SJSA1 (cell line): ENCODE results near the gene COQ4. TPM values are rescaled to one million over a fixed set of nuclear protein-coding genes. Genes with fewer than 3 reads are reported as not detected.
"Not testable (repeated sequence)": the region's sequence is repeated elsewhere in the genome, so short reads cannot be mapped to it uniquely, and the experiment has no call there.

Experiments
- DNase-seq, 2 experiments: peaks; one replicate each; pipeline ENCODE4 v3.0.0-alpha.2; 2015 to 2020; ENCODE audit warnings: low spot score in 2 of 2, low read depth in 1 of 2
- H3K27ac ChIP-seq: fragments of 250-450 bp; sonication (Bioruptor Pico); 2 replicates; pipeline ENCODE4 v1.5.1; 2020; ENCODE audit warnings: mild to moderate bottlenecking, moderate library complexity
- H3K27me3 ChIP-seq: fragments of 250-450 bp; sonication (Bioruptor Pico); replicated peaks from 2 replicates; pipeline ENCODE4 v1.5.1; 2020; ENCODE audit warnings: mild to moderate bottlenecking, moderate library complexity
- H3K36me3 ChIP-seq: fragments of 250-450 bp; sonication (Bioruptor Pico); 2 replicates; pipeline ENCODE4 v1.5.1; 2020; ENCODE audit warnings: mild to moderate bottlenecking
- H3K4me1 ChIP-seq: fragments of 250-450 bp; sonication (Bioruptor Pico); replicated peaks from 2 replicates; pipeline ENCODE4 v1.6.1; 2021; ENCODE audit warnings: mild to moderate bottlenecking
- H3K4me3 ChIP-seq: fragments of 250-450 bp; sonication (Bioruptor Pico); 2 replicates; pipeline ENCODE4 v1.5.1; 2020; ENCODE audit warnings: mild to moderate bottlenecking
- H3K9me3 ChIP-seq: fragments of 250-450 bp; sonication (Bioruptor Pico); replicated peaks from 2 replicates; pipeline ENCODE4 v1.5.1; 2020; ENCODE audit warnings: mild to moderate bottlenecking
- total RNA-seq: library from RNA; depleted of rRNA; stranded (reverse); fragments of >200 nt; shearing (Covaris generic); gene quantifications from 2 replicates; pipeline ENCODE4 v1.2.3, GENCODE V29; 2014

Gene COQ4
- total RNA-seq, 1 experiment from 2014 or later = 36.6 TPM

DNA sequence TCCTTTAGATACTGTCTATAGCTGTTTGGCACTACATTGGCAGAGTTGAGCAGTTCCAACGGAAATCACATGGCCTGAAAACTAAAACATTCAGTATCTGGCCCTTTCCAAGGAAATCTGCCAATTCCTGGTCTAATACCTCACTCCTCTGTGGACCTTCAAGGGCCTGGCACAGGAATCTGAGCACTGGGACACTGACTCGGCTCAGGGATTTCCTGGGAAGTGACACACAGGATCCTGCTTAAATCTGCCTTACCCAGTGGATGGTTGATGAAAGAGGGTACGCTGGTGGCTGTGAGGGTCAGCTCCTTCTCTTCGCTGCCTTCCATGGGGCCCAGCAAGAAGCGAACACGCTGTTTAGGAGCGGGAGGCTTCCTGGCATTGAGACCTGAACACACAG is 1.3 kb upstream of the COQ4 start:
- Histone ChIP-seq H3K9me3 (no peaks in the 10 kb centered on the region), H3K4me1 (peaks cover 10% of the 10 kb centered on the region), H3K27me3 (no peaks in the 10 kb centered on the region), H3K4me3 (peak overlapping the region; percentile 80), H3K36me3 (peaks cover 40% of the 10 kb centered on the region), H3K27ac (no peak overlapping the region)
- no peak for DNase-seq

DNA sequence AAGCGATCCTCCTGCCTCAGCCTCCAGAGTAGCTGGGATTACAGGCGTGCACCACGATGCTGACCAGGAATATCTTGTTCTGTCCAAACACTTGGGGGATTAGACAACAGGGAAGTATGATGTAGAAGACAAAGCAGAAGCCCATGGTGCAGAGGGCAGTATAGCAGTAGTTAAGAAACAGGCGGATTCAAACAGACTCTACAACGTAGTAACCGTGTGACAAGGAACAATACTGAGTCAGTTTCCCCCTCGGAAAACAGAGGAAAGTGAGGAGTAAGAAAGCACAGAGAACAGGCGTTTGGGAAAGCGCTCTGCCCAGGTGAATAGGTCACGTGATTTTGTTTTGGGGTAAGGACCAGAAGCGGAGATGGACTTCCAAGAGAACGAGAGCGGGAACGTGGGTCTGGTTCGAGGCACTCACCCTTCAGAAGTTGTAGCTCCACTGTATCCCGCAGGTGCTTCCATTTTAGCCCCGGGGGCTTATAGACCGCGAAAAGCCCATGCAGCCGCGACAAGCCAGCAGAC is 698 bp upstream of the COQ4 start:
- H3K27me3 ChIP-seq = no peaks in the 10 kb centered on the region
- no peak for DNase-seq
- H3K27ac ChIP-seq = no peak overlapping the region
- peaks cover 35% of the 10 kb centered on the region for H3K36me3 ChIP-seq
- no peaks in the 10 kb centered on the region for H3K9me3 ChIP-seq
- H3K4me1 ChIP-seq = peaks cover 10% of the 10 kb centered on the region
- peak overlapping the region; percentile 80 for H3K4me3 ChIP-seq

DNA sequence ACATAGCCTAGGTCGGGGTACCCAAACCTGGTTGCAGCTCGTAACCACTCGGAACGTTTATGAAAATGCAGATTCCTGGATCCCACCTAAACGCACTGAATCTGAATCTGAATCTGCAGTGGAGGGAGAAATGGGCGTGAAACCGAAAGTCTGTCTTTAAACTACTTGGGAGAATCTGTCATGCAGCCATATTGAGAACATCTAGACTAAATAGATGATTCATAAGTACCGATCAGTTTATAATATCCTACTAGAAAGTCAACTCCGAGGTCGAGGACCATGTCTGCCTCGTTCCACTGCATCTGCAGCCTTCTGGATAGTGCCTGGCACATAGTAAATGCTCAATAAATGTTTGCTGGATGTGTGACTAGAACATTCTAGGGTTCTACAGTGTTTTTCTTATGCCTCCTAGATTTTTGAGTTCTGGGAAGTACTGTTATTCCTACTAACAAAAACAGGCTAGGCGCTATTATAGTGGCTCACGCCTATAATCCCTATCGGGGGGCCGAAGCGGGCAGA is 632 bp downstream of the COQ4 start:
- Histone ChIP-seq H3K4me3 (peak overlapping the region; percentile 80), H3K9me3 (no peaks in the 10 kb centered on the region), H3K27me3 (no peaks in the 10 kb centered on the region), H3K4me1 (peaks cover 10% of the 10 kb centered on the region), H3K36me3 (peaks cover 23% of the 10 kb centered on the region), H3K27ac (peak overlapping the region; percentile 73)
- no peak for DNase-seq

DNA sequence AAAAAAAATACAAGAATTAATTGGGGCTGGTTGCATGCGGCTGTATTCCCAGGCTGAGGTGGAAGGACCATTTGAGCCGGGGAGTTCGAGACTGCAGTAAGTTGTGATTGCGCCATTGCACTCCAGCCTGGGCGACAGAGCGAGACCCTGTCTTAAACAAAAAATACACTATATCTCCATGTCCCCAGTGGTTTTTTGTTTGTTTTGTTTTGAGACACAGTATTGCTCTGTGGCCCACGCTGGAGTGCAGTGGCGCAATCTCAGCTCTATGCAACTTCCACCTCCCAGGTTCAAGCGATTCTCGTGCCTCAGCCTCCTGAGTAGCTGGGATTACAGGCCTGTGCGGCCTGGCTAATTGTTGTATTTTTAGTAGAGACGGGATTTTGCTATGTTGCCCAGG is 1.2 kb downstream of the COQ4 start:
- DNase-seq = no peak
- Histone ChIP-seq H3K4me1 (peaks cover 10% of the 10 kb centered on the region), H3K9me3 (no peaks in the 10 kb centered on the region), H3K36me3 (peaks cover 23% of the 10 kb centered on the region), H3K27me3 (no peaks in the 10 kb centered on the region), H3K27ac (no peak overlapping the region), H3K4me3 (peak overlapping the region; percentile 80)

DNA sequence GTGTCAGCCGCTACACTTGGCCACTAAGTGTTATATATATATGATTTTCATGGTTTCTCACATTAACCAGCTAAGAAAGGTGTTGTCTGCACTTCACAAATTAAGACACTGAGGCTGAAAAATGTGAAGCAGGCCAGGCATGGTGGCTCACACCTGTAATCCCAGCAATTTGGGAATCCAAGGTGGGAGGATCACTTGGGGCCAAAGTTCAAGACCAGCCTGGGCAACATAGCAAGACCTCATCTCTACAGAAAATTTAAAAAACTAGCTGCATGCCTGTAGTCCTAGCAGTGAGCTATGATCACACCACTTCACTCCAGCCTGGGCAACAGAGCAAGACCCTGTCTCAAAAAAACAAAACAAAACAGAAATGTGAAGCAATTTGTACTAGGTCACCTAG is 1.8 kb downstream of the COQ4 start:
- DNase-seq = no peak
- H3K27ac ChIP-seq = no peak overlapping the region
- H3K9me3 ChIP-seq = no peaks in the 10 kb centered on the region
- peaks cover 10% of the 10 kb centered on the region for H3K4me1 ChIP-seq
- peaks cover 23% of the 10 kb centered on the region for H3K36me3 ChIP-seq
- no peak overlapping the region for H3K4me3 ChIP-seq
- no peaks in the 10 kb centered on the region for H3K27me3 ChIP-seq

DNA sequence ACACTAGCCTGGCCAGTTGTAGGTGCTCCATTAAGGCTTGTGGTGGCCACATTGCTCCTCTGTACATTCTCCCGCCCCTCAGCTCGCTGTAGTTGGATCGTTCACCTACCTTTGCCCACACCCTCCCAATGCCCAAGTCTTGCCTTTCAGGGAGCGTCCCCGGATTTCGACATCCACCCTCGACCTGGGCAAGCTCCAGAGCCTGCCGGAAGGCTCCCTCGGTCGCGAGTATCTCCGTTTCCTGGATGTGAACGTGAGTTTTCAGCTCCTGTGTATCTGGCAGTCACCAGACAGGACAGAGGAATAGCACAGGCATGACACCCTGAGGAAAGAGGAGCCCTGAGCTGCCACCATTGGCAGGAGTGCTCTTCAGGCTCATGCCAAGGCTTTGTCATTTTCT is 3.0 kb downstream of the COQ4 start:
- H3K4me3 ChIP-seq = no peak overlapping the region
- H3K9me3 ChIP-seq = no peaks in the 10 kb centered on the region
- peaks cover 23% of the 10 kb centered on the region for H3K36me3 ChIP-seq
- no peak for DNase-seq
- no peaks in the 10 kb centered on the region for H3K27me3 ChIP-seq
- H3K4me1 ChIP-seq = peaks cover 10% of the 10 kb centered on the region
- H3K27ac ChIP-seq = no peak overlapping the region

DNA sequence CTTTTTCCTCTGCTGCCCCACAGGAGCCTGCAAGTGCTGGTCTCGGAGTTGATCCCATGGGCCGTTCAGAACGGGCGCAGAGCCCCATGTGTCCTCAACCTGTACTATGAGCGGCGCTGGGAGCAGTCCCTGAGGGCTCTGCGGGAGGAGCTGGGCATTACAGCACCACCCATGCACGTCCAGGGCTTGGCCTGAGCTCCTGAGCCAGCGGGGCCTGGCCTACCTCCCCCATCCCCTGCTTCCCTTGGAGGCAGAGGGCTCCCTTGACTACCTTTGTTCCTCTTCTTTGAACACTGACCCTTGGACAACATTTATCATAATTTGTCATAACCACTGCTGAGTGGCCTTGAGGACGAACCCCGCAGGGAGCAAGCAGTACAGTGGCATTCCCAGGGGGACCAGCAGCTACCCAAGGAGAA is 10.8 kb downstream of the COQ4 start:
- no peak overlapping the region for H3K4me3 ChIP-seq
- no peak for DNase-seq
- H3K9me3 ChIP-seq = no peaks in the 10 kb centered on the region
- H3K27me3 ChIP-seq = no peaks in the 10 kb centered on the region
- no peak overlapping the region for H3K27ac ChIP-seq
- H3K4me1 ChIP-seq = no peaks in the 10 kb centered on the region
- H3K36me3 ChIP-seq = no peaks in the 10 kb centered on the region; the same call in 1 of the 2 replicates

DNA sequence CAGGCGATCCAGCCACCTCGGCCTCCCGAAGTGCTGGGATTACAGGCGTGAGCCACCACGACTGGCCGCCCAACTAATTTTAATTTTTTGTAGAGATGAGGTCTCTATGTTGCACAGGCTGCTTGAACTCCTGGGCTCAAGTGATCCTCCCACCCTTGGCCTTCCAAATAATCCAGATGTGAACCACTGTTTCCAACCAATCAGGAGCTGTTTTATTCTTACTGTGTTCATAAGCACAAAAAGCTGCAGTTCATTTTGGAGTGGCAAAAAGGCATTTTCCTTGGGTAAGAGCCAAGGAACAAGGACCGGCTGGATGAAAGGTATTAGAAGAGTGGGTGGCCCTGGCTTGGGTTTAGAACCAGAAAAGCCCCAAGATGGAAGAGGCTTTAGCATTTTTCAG is 12.5 kb downstream of the COQ4 start:
- Histone ChIP-seq H3K4me3 (no peak overlapping the region), H3K9me3 (no peaks in the 10 kb centered on the region), H3K27ac (no peak overlapping the region), H3K36me3 (no peaks in the 10 kb centered on the region; the same call in 1 of the 2 replicates), H3K4me1 (peaks cover 6% of the 10 kb centered on the region; the same call in 1 of the 2 replicates), H3K27me3 (no peaks in the 10 kb centered on the region)
- no peak for DNase-seq

DNA sequence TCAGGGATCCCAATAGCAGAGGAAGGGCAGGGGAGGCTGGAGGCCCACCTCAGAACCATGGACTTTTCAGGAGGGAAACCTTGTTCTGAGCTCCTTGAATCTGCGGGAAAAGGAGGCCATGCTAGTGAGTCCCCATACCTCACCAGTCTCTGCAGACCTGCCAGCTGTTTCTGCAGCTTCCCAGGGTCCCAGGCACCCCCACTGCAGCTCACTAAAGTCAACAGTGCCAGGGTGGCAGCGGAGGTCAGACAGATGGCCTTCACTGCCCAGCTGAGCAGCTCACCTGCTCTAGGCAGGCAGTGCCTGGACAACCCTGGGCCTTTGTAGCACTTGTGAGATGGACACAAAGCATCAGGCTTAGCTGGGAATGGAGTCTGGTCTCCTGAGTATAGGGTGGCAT is 13.3 kb downstream of the COQ4 start:
- Histone ChIP-seq H3K4me3 (no peak overlapping the region), H3K27me3 (no peaks in the 10 kb centered on the region), H3K36me3 (no peaks in the 10 kb centered on the region; the same call in 1 of the 2 replicates), H3K9me3 (no peaks in the 10 kb centered on the region), H3K27ac (no peak overlapping the region), H3K4me1 (peaks cover 7% of the 10 kb centered on the region; the same call in 1 of the 2 replicates)
- no peak for DNase-seq

DNA sequence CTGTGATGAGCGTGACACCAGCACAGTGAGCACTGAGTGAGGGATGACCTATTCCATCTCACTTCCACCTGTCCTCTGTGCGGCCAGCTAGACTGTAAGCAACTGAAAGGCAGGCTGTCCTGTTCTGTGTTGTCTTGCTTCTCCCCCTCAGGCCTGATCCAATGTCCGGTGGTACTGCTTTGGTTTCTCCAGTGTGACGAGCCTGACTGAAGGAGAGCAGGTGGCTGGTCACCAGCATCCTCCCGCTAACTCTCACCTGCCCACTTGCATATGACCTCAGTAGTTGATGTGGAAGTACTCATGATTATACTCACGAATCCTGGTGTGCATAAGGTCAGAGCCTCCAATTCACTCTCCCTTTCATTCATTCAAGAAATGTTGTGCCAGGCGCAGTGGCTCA is 15.3 kb downstream of the COQ4 start:
- H3K36me3 ChIP-seq = peaks cover 1% of the 10 kb centered on the region; the same call in 1 of the 2 replicates
- no peak overlapping the region for H3K27ac ChIP-seq
- H3K9me3 ChIP-seq = no peaks in the 10 kb centered on the region
- H3K4me1 ChIP-seq = peaks cover 7% of the 10 kb centered on the region; the same call in 1 of the 2 replicates
- DNase-seq = no peak
- no peaks in the 10 kb centered on the region for H3K27me3 ChIP-seq
- no peak overlapping the region for H3K4me3 ChIP-seq

DNA sequence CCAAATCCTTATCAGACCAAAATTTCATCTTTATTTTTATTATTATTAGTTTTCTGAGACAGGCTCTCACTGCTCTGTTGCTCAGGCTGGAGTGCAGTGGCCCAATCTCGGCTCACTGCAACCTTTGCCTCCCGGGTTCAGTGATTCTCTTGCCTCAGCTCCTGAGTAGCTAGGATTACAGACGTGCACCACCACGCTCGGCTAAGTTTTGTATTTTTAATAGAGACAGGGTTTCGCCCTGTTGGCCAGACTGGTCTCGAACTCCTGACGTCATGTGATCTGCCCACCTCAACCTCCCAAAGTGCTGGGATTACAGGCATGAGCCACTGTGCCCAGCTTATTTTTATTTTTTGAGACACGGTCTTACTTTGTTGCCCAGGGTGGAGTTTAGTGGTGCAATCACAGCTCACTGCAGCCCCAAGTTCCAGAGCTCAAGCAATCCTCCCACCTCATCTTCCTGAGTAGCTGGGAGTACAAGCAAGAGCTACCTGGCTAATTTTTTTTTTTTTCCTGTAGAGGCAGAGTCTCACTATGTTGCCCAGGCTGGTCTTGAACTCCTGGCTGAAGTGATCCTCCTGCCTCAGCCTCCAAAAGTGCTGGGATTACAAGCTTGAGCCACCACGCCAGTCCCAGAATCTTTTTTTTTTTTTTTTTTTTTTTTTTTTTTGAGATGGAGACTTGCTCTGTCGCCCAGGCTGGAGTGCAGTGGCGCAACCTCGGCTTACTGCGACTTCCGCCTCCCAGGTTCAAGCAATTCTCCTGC is 16.4 kb downstream of the COQ4 start:
- H3K36me3 ChIP-seq = peaks cover 11% of the 10 kb centered on the region
- H3K4me3 ChIP-seq, H3K27me3 ChIP-seq, H3K9me3 ChIP-seq, H3K4me1 ChIP-seq, H3K27ac ChIP-seq, DNase-seq: not testable (repeated sequence)

DNA sequence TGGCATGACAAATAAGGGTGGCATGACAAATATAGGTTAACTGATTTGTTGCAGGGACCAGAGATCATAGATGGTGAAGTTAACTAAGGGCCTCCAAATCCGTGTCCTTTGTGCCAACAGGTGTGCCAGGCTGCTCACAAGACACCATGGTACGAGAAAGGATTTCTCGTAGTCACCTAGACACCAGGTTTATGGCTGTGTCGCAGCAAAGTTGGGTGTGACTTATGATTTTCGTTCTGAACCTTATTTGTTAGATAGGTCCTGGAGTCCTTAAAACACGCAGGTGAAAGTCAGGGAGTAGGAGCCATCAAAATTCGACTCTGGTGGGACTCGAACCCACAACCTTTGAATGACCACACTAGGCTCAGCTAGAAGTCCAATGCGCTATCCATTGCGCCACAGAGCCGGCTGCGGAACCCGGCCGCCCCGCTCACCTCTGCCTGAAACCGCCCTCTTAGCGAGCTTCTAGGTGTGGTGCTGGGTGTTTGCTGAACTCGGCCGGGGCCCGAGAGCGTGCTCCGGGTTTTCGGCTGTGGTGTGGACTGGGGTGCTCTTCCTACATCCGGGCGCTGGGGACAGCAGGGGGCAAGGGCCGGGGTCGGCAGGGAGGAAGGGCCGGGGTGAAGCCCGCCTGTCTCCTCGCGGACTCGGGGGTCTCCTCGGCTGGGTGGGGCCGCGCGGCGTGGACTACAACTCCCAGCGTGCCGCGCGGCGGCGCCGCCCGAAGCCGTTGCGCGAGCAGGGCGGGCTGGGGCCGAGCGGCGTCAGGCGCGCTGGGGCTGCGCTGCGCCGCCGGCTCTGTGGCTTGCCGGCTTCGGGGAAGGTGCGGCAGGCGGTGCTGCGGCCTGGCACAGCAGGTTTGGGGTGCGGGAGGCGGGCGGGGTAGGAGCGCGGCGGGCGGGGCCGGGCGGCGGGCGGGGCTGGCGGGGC is 17.4 kb downstream of the COQ4 start, which contains the start of gene SLC27A4:
TSS of gene SLC27A4 (plus strand) at position 767 of the 930 bp plus-strand sequence. CDS start 2,606 bp downstream, outside the sequence.
- peak; percentile 55 to 69 for DNase-seq
- Histone ChIP-seq H3K4me1 (peaks cover 7% of the 10 kb centered on the region; the same call in 1 of the 2 replicates), H3K36me3 (peaks cover 18% of the 10 kb centered on the region), H3K4me3 (peak within 1 kb of the TSS; percentile 67), H3K9me3 (no peaks in the 10 kb centered on the region), H3K27ac (no peak within 1 kb of the TSS; the same call in 1 of the 2 replicates), H3K27me3 (no peaks in the 10 kb centered on the region)

DNA sequence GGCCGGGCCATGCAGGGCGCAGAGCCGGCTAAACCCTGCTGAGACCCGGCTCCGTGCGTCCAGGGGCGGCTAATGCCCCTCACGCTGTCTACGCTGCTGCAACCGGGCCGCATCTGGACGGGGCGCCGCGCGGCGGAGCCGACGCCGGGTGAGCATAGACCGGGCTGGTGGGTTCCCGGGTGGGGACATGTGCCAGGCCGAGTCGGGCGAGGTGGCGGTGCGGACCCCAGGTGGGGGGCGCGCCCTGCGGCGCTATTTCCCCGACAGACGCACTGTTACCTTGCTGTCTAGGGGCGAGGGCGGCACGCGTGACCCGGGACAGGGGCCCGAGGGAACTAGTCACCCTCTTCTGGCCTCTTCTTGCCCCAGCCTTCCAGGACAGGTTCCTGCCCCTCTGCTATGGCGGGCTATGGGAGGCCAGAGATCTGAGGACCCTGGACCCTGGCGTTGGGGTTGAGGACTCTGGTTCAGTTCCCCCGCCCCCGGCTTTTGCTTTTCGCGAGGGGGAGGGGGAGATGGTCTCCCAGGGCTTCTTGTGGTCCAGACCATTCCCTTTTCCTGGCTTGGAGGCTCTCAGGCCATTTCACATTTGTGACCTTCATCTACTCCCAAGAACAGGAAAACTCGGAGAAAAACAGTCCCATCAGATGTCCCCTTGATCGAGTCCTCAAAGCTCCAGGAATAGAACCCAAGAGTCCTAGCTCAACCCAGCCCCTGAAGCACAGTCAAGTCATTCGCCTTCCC is 18.2 kb downstream of the COQ4 start:
- DNase-seq = peak in 1 of 2 experiments; percentile 37
- Histone ChIP-seq H3K27me3 (no peaks in the 10 kb centered on the region), H3K4me1 (peaks cover 7% of the 10 kb centered on the region; the same call in 1 of the 2 replicates), H3K36me3 (peaks cover 26% of the 10 kb centered on the region), H3K4me3 (peak overlapping the region; percentile 67), H3K27ac (no peak overlapping the region), H3K9me3 (no peaks in the 10 kb centered on the region)
